Astrocyte of the spinal cord (primary cell): ENCODE data around the gene UBAC2.

Source experiments
- DNase-seq: peaks from one replicate; pipeline ENCODE4 v3.0.0; 2011; ENCODE audit warnings: low read depth, low spot score
- H3K4me3 ChIP-seq: 2 replicates; pipeline ENCODE4 v1.5.1; 2011; ENCODE audit warnings: low read depth, mild to moderate bottlenecking, low read length, moderate library complexity
- CTCF ChIP-seq: IDR thresholded peaks from 2 replicates; pipeline ENCODE4 v1.5.1; 2012; ENCODE audit warnings: low read depth, mild to moderate bottlenecking, low read length, inconsistent platforms
- in situ Hi-C: cut with HindIII; loops from 2 replicates; pipeline ENCODE4 v1.10.0; 2017; ENCODE audit warnings: low sequenced_read_pairs

The UBAC2 gene

GRCh38 chr13:99192480-99192879 is 8.2 kb upstream of the UBAC2 start:
- in situ Hi-C loops = no loop called here
- TF ChIP-seq CTCF = no peak
- no peak for DNase-seq

GRCh38 chr13:99193152-99193551 is 7.5 kb upstream of the UBAC2 start:
- no peak overlapping the region for H3K4me3 ChIP-seq
- in situ Hi-C loops = no loop called here
- TF ChIP-seq CTCF = no peak
- DNase-seq = no peak

More at GRCh38 chr13:99192480-99192879, 8.2 kb upstream of the UBAC2 start:
- H3K4me3 ChIP-seq = no peak overlapping the region

- in situ Hi-C loops = no loop called here
These were observed 4.1 kb upstream of the UBAC2 start for GRCh38 chr13:99196466-99197116.

GRCh38 chr13:99197117-99197651 is 3.5 kb upstream of the UBAC2 start:
- no peak for TF ChIP-seq CTCF
- no peak for DNase-seq
- in situ Hi-C loops = no loop called here
- H3K4me3 ChIP-seq = no peak overlapping the region

More at GRCh38 chr13:99196466-99197116, 4.1 kb upstream of the UBAC2 start:
- peak; percentile 29 for TF ChIP-seq CTCF
- peak; percentile 13 for DNase-seq
- no peak overlapping the region for H3K4me3 ChIP-seq

- peak; percentile 35 for DNase-seq
- TF ChIP-seq CTCF = no peak
- peak overlapping the region; percentile 98 for H3K4me3 ChIP-seq
- in situ Hi-C loops = no loop called here
These were observed 868 bp upstream of the UBAC2 start for GRCh38 chr13:99199541-99200431.

GRCh38 chr13:99203601-99204579 is 3.2 kb downstream of the UBAC2 start:
- H3K4me3 ChIP-seq = no peak overlapping the region
- in situ Hi-C loops = no loop called here
- no peak for TF ChIP-seq CTCF
- DNase-seq = no peak
